OCI-LY7 (cell line): Measurements from ENCODE around the gene SYTL3. TPM values are rescaled to one million over a fixed set of nuclear protein-coding genes. Genes with fewer than 3 reads are reported as not detected.

Source experiments
- BruUV-seq: library from RNA; stranded (reverse); fragments of 400-500 nt; replicated peaks from 2 replicates; lab custom pipeline; 2021; lab: Mats Ljungman, UMichigan
- CTCF ChIA-PET: fragments of 300-600 bp; sonication (Branson Sonifier 250); formaldehyde crosslinking; loops from one replicate; lab custom pipeline; 2022; ENCODE audit warnings: antibody characterized with exemption; ENCODE audit not compliant: unreplicated experiment; lab: Charles Lee
- POLR2A ChIA-PET: fragments of 300-600 bp; sonication (Branson Sonifier 250); formaldehyde crosslinking; loops from one replicate; lab custom pipeline; 2022; ENCODE audit warnings: antibody characterized with exemption; lab: Charles Lee
- DNase-seq: peaks from one replicate; pipeline ENCODE4 v3.0.0-alpha.2; 2015; ENCODE audit warnings: low spot score
- H2AFZ ChIP-seq: fragments of 200-600 bp; sonication (generic), shearing (Covaris generic); 2 replicates; pipeline ENCODE4 v1.6.1; 2014; ENCODE audit warnings: mild to moderate bottlenecking, antibody characterized with exemption, low read length, moderate library complexity
- H3K27ac ChIP-seq: fragments of 200-600 bp; sonication (generic); 2 replicates; pipeline ENCODE4 v1.5.1; 2014; ENCODE audit warnings: mixed run types, low read depth, mild to moderate bottlenecking, moderate library complexity, low read length, inconsistent platforms; ENCODE audit not compliant: poor library complexity, severe bottlenecking
- H3K36me3 ChIP-seq: fragments of 200-600 bp; sonication (generic); 2 replicates; pipeline ENCODE4 v1.6.1; 2014; ENCODE audit warnings: mild to moderate bottlenecking, antibody characterized with exemption, low read length, moderate library complexity, mixed read lengths; ENCODE audit not compliant: insufficient read depth
- H3K4me1 ChIP-seq: fragments of 200-600 bp; sonication (generic); 2 replicates; pipeline ENCODE4 v1.5.1; 2014; ENCODE audit warnings: mild to moderate bottlenecking, low read length; ENCODE audit not compliant: insufficient read depth, poor library complexity, severe bottlenecking
- H3K4me2 ChIP-seq: fragments of 200-600 bp; sonication (generic); 2 replicates; pipeline ENCODE4 v1.6.1; 2014; ENCODE audit warnings: mild to moderate bottlenecking, low read length
- H3K4me3 ChIP-seq: fragments of 200-600 bp; sonication (generic); 2 replicates; pipeline ENCODE4 v1.5.1; 2014; ENCODE audit warnings: mild to moderate bottlenecking, low read depth, low read length; ENCODE audit not compliant: poor library complexity, severe bottlenecking
- H3K79me2 ChIP-seq: fragments of 200-600 bp; sonication (generic); 2 replicates; pipeline ENCODE4 v1.6.1; 2016; ENCODE audit warnings: low read depth, mild to moderate bottlenecking, low read length, moderate library complexity, mixed read lengths; ENCODE audit not compliant: insufficient read depth
- H3K9me2 ChIP-seq: fragments of 200-600 bp; sonication (generic); 2 replicates; pipeline ENCODE4 v1.6.1; 2016; ENCODE audit warnings: mild to moderate bottlenecking, low read length, mixed read lengths; ENCODE audit not compliant: insufficient read depth
- H3K9me3 ChIP-seq: fragments of 200-600 bp; sonication (generic); 2 replicates; pipeline ENCODE4 v1.6.1; 2014; ENCODE audit warnings: mild to moderate bottlenecking, mixed run types, low read length, mixed read lengths
- H4K20me1 ChIP-seq: fragments of 200-600 bp; sonication (generic); 2 replicates; pipeline ENCODE4 v1.6.1; 2014; ENCODE audit warnings: mild to moderate bottlenecking, antibody characterized with exemption, low read length, moderate library complexity, mixed read lengths; ENCODE audit not compliant: insufficient read depth
- CTCF ChIP-seq: fragments of 200-600 bp; sonication (generic); conservative IDR thresholded peaks from 2 replicates; pipeline ENCODE4 v1.5.1; 2014; ENCODE audit warnings: mild to moderate bottlenecking, antibody characterized with exemption, low read length, moderate library complexity, mixed read lengths
- EZH2phosphoT487 ChIP-seq: fragments of 200-600 bp; sonication (generic); IDR thresholded peaks from 2 replicates; pipeline ENCODE4 v1.6.1; 2018; ENCODE audit warnings: low read depth, borderline replicate concordance, mild to moderate bottlenecking, mixed run types, antibody characterized with exemption, low read length, moderate library complexity, mixed read lengths
- intact Hi-C: fragments of 100-400 bp; cut with micrococcal nuclease; formaldehyde crosslinking; loops from one replicate; pipeline ENCODE4 v1.10.0; 2022; ENCODE audit not compliant: unreplicated experiment
- total RNA-seq, 2 experiments: library from RNA; depleted of rRNA in 1 of 2; stranded (reverse); fragments of >200 nt in 1 of 2; shearing (Covaris generic) in 1 of 2; gene quantifications; 2 replicates each; pipeline ENCODE4 v1.2.3, GENCODE V29; 2014 to 2022

The SYTL3 gene
- total RNA-seq, 2 experiments from 2014 or later = 0.32 to 0.89 TPM

GRCh38 chr6:158663625-158664165, 13.8 kb downstream of the SYTL3 start:
- TF ChIP-seq CTCF (no peak), EZH2phosphoT487 (no peak)
- H3K4me2 ChIP-seq = no peak overlapping the region
- H3K79me2 ChIP-seq = no peaks in the 10 kb centered on the region
- H3K27ac ChIP-seq = no peak overlapping the region
- no peak overlapping the region for H2AFZ ChIP-seq
- CTCF ChIA-PET = no interaction called here
- intact Hi-C loops = no loop called here
- H4K20me1 ChIP-seq = no peaks in the 10 kb centered on the region
- H3K4me3 ChIP-seq = no peak overlapping the region
- POLR2A ChIA-PET = no interaction called here
- no peak for DNase-seq
- no peaks in the 10 kb centered on the region for H3K36me3 ChIP-seq
- no peaks in the 10 kb centered on the region for H3K9me3 ChIP-seq
- no peaks in the 10 kb centered on the region for H3K9me2 ChIP-seq
- no TSS peak for BruUV-seq
- no peaks in the 10 kb centered on the region for H3K4me1 ChIP-seq

- ChIA-PET POLR2A (no interaction called here), CTCF (no interaction called here)
- Histone ChIP-seq H3K4me2 (no peak overlapping the region), H3K4me1 (no peaks in the 10 kb centered on the region), H3K79me2 (no peaks in the 10 kb centered on the region), H3K9me3 (no peaks in the 10 kb centered on the region), H3K9me2 (no peaks in the 10 kb centered on the region), H3K27ac (no peak overlapping the region), H3K36me3 (no peaks in the 10 kb centered on the region), H3K4me3 (no peak overlapping the region), H4K20me1 (no peaks in the 10 kb centered on the region), H2AFZ (no peak overlapping the region)
- no TSS peak for BruUV-seq
- intact Hi-C loops = no loop called here
- TF ChIP-seq CTCF (no peak), EZH2phosphoT487 (no peak)
- DNase-seq = no peak
These were observed 15.5 kb downstream of the SYTL3 start for GRCh38 chr6:158665332-158665731.

GRCh38 chr6:158666628-158667359, 16.9 kb downstream of the SYTL3 start:
- H3K9me2 ChIP-seq = no peaks in the 10 kb centered on the region
- POLR2A ChIA-PET = interaction anchor here (0.6 kb wide), 1 partner anchor 492 kb away, joined by 3 read pairs; no protein-coding TSS in a partner anchor
- H4K20me1 ChIP-seq = no peaks in the 10 kb centered on the region
- H3K9me3 ChIP-seq = no peaks in the 10 kb centered on the region
- TF ChIP-seq EZH2phosphoT487 = no peak
- no peak for TF ChIP-seq CTCF
- H2AFZ ChIP-seq = no peak overlapping the region
- no peak for DNase-seq
- no TSS peak for BruUV-seq
- H3K4me1 ChIP-seq = no peaks in the 10 kb centered on the region
- H3K4me2 ChIP-seq = no peak overlapping the region
- intact Hi-C loops = no loop called here
- H3K27ac ChIP-seq = no peak overlapping the region
- CTCF ChIA-PET = no interaction called here
- H3K4me3 ChIP-seq = no peak overlapping the region
- no peaks in the 10 kb centered on the region for H3K36me3 ChIP-seq
- no peaks in the 10 kb centered on the region for H3K79me2 ChIP-seq
